22Rv1 (cell line): ENCODE measurements around the gene HGFAC.

Source experiments
- ZFX ChIP-seq: fragments of 450-650 bp; IDR thresholded peaks from 2 replicates; pipeline ENCODE4 v1.6.1; 2017; ENCODE audit warnings: antibody characterized with exemption, borderline replicate concordance
- TF ChIP-seq, protein P1 (sequence below): fragments of 450-650 bp; IDR thresholded peaks from 2 replicates; pipeline ENCODE4 v1.5.1; 2017; ENCODE audit warnings: mild to moderate bottlenecking

DNA sequence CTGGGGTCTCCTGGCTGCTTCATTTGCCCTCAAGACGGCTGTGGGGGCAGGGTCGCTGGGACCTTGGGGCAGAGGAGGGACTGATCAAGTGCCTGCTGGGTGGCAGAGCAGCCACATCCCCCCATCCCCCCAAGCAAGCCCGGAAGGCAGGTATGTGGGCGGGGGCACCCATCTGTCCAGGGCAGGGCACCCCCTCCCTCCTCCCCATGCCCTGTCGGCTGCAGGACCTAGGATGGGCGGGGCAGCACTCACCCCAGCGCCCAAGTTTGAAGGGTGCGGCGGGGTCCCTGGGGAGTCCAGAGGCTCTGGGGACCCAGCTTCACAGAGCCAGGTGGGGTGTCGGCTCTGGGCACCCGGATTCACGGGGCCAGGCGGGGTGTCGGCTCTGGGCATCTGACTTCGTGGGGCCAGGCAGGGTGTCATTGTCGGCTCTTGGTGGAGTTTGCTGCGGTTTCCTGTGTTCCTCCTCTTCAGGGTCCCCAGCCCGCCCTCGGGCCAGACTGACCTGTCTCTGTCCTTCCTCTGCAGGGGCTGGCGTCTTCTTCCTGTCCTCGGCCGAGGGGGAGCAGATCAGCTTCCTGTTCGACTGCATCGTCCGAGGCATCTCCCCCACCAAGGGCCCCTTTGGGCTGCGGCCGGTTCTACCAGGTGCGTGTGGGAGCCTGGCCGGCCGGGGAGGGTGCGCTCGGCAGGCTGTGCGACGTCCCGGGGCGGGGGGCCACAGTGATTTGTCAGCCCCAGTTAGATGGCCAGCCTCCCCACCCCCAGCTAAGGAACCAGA is 43.4 kb downstream of the HGFAC start:
- TF ChIP-seq, protein P1, sequence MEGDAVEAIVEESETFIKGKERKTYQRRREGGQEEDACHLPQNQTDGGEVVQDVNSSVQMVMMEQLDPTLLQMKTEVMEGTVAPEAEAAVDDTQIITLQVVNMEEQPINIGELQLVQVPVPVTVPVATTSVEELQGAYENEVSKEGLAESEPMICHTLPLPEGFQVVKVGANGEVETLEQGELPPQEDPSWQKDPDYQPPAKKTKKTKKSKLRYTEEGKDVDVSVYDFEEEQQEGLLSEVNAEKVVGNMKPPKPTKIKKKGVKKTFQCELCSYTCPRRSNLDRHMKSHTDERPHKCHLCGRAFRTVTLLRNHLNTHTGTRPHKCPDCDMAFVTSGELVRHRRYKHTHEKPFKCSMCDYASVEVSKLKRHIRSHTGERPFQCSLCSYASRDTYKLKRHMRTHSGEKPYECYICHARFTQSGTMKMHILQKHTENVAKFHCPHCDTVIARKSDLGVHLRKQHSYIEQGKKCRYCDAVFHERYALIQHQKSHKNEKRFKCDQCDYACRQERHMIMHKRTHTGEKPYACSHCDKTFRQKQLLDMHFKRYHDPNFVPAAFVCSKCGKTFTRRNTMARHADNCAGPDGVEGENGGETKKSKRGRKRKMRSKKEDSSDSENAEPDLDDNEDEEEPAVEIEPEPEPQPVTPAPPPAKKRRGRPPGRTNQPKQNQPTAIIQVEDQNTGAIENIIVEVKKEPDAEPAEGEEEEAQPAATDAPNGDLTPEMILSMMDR, result no peak
- TF ChIP-seq ZFX, result no peak
